SU-DHL-6 (cell line): ENCODE results near the gene MKRN2.

ENCODE experiments used
- H2AFZ ChIP-seq: fragments of 200-600 bp; sonication (generic); 2 replicates; pipeline ENCODE4 v1.6.1; 2014; ENCODE audit warnings: low read depth, mild to moderate bottlenecking, moderate library complexity, mixed read lengths, antibody characterized with exemption, low read length; ENCODE audit not compliant: severe bottlenecking
- H3F3A ChIP-seq: fragments of 200-600 bp; shearing (Covaris generic); 2 replicates; pipeline ENCODE4 v1.6.0; 2016; ENCODE audit warnings: antibody characterized with exemption, mild to moderate bottlenecking; ENCODE audit not compliant: insufficient read depth
- H3K27ac ChIP-seq: fragments of 200-600 bp; sonication (generic); 2 replicates; pipeline ENCODE4 v1.5.1; 2016; ENCODE audit warnings: low read depth, mild to moderate bottlenecking, low read length, moderate library complexity, mixed read lengths
- H3K27me3 ChIP-seq: fragments of 200-600 bp; sonication (generic), shearing (Covaris generic); 2 replicates; pipeline ENCODE4 v1.6.0; 2014; ENCODE audit warnings: mild to moderate bottlenecking, low read length
- H3K36me3 ChIP-seq: fragments of 200-600 bp; sonication (generic); 2 replicates; pipeline ENCODE4 v1.6.1; 2014; ENCODE audit warnings: mild to moderate bottlenecking, low read length, mixed read lengths
- H3K4me2 ChIP-seq: fragments of 300-600, 200-600 bp; shearing (Covaris generic), sonication (generic); 2 replicates; pipeline ENCODE4 v1.6.0; 2014; ENCODE audit warnings: low read length, low read depth, mild to moderate bottlenecking; ENCODE audit not compliant: poor library complexity, severe bottlenecking
- H3K4me3 ChIP-seq: fragments of 200-600 bp; sonication (generic); 2 replicates; pipeline ENCODE4 v1.5.1; 2014; ENCODE audit warnings: antibody characterized with exemption, low read length, mild to moderate bottlenecking, mixed read lengths; ENCODE audit not compliant: insufficient read depth, poor library complexity, severe bottlenecking
- H3K79me2 ChIP-seq: fragments of 200-600 bp; sonication (generic); 2 replicates; pipeline ENCODE4 v1.6.1; 2014; ENCODE audit warnings: mild to moderate bottlenecking, low read length, moderate library complexity; ENCODE audit not compliant: insufficient read depth
- H3K9ac ChIP-seq: fragments of 200-600 bp; sonication (generic); 2 replicates; pipeline ENCODE4 v1.7.0; 2014; ENCODE audit warnings: mild to moderate bottlenecking, low read length
- H3K9me2 ChIP-seq: fragments of 200-600 bp; sonication (generic); replicated peaks from 2 replicates; pipeline ENCODE4 v1.6.1; 2014; ENCODE audit warnings: low read length; ENCODE audit not compliant: insufficient read depth
- H3K9me3 ChIP-seq: fragments of 200-600 bp; sonication (generic); 2 replicates; pipeline ENCODE4 v1.6.1; 2014; ENCODE audit warnings: low read length, mixed read lengths; ENCODE audit not compliant: insufficient read depth
- H4K20me1 ChIP-seq: fragments of 200-600 bp; sonication (generic); 2 replicates; pipeline ENCODE4 v1.6.1; 2014; ENCODE audit warnings: low read depth, mild to moderate bottlenecking, antibody characterized with exemption, low read length, moderate library complexity, mixed read lengths
- EZH2phosphoT487 ChIP-seq: fragments of 200-600 bp; sonication (generic), shearing (Covaris generic); conservative IDR thresholded peaks from 2 replicates; pipeline ENCODE4 v1.6.1; 2018; ENCODE audit warnings: mild to moderate bottlenecking, antibody characterized with exemption, low read length, moderate library complexity, mixed read lengths
- TF ChIP-seq, protein P1 (sequence below): fragments of 200-600 bp; sonication (generic); IDR thresholded peaks from one replicate; pipeline ENCODE4 v1.5.1; 2017; ENCODE audit warnings: antibody characterized with exemption, mild to moderate bottlenecking, low read length, moderate library complexity; ENCODE audit not compliant: insufficient read depth, poor library complexity, severe bottlenecking

The MKRN2 gene

DNA sequence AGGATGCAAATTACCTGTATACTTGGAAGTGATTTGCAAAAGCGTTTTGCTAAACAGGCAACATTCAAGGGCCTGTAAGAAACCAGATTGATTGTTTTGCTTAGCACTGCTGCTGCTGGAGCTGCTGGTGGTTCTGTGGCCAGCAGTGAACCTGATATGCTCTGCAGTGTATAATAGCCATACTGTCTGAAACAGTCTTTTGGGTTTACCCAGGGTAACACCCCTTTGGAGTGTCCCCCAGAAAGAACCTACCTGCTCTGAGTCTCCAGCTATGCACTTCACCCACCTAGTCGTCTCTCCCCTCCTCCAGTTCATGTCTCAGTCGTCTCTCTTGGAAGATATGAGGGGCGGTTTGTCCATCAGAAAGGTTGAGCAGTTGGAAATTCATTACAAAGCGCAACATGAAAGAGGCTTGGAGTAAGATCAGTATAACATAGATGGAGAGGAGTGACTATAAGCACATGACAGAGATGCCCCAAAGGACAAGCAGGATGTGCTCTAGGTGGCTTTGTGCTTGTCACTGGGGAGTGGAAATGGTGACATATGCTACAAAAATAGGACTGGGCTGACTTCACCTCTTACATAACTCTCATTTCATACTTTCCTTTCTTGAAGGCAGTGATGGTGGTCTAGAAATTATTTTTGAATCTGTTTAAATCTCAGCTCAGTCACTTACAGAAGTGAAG is 3.8 kb downstream of the MKRN2 start:
- H3K9ac ChIP-seq, result no peak overlapping the region
- H4K20me1 ChIP-seq, result peaks cover 3% of the 10 kb centered on the region; the same call in 1 of the 2 replicates
- TF ChIP-seq, protein P1, sequence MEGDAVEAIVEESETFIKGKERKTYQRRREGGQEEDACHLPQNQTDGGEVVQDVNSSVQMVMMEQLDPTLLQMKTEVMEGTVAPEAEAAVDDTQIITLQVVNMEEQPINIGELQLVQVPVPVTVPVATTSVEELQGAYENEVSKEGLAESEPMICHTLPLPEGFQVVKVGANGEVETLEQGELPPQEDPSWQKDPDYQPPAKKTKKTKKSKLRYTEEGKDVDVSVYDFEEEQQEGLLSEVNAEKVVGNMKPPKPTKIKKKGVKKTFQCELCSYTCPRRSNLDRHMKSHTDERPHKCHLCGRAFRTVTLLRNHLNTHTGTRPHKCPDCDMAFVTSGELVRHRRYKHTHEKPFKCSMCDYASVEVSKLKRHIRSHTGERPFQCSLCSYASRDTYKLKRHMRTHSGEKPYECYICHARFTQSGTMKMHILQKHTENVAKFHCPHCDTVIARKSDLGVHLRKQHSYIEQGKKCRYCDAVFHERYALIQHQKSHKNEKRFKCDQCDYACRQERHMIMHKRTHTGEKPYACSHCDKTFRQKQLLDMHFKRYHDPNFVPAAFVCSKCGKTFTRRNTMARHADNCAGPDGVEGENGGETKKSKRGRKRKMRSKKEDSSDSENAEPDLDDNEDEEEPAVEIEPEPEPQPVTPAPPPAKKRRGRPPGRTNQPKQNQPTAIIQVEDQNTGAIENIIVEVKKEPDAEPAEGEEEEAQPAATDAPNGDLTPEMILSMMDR, result no peak
- TF ChIP-seq EZH2phosphoT487, result no peak

DNA sequence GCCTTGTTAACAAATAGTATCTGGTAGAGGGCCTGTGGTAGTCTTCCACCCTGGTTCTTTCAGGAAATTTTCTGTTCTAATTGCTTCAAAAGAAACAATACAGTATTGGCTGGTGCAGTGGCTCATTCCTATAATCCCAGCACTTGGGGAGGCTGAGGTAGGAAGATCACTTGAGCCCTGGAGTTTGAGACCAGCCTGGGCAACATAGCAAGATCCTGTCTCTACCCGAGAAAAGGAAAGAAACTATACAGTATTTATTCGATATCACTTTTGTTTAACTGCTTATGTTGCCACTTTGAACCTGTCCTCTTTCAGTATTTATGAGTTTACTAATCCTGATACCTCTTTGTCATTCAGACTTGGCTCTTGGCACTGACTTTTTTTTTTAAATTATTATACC is 4.5 kb downstream of the MKRN2 start:
- no peaks in the 10 kb centered on the region for H3K9me2 ChIP-seq
- no peak overlapping the region for H3K4me3 ChIP-seq
- no peak overlapping the region for H3K4me2 ChIP-seq
- no peaks in the 10 kb centered on the region for H3K27me3 ChIP-seq
- H3K9me3 ChIP-seq, result no peaks in the 10 kb centered on the region
- H3K79me2 ChIP-seq, result peaks cover 93% of the 10 kb centered on the region
- no peak overlapping the region for H3K27ac ChIP-seq
- peaks cover 3% of the 10 kb centered on the region; the same call in 1 of the 2 replicates for H4K20me1 ChIP-seq
- H3K9ac ChIP-seq, result no peak overlapping the region
- no peaks in the 10 kb centered on the region for H3F3A ChIP-seq
- no peak overlapping the region for H2AFZ ChIP-seq
- no peak for TF ChIP-seq EZH2phosphoT487
- no peaks in the 10 kb centered on the region for H3K36me3 ChIP-seq

More for the DNA sequence above, 3.8 kb downstream of the MKRN2 start:
- Histone ChIP-seq H2AFZ (no peak overlapping the region), H3K9me3 (no peaks in the 10 kb centered on the region), H3F3A (no peaks in the 10 kb centered on the region), H3K4me2 (no peak overlapping the region), H3K27ac (no peak overlapping the region), H3K4me3 (no peak overlapping the region), H3K36me3 (no peaks in the 10 kb centered on the region), H3K27me3 (no peaks in the 10 kb centered on the region), H3K9me2 (no peaks in the 10 kb centered on the region), H3K79me2 (peaks cover 85% of the 10 kb centered on the region)

GRCh38 chr3:12562451-12562850 is 5.6 kb downstream of the MKRN2 start:
- no peaks in the 10 kb centered on the region for H3K9me3 ChIP-seq
- H3K4me3 ChIP-seq, result no peak overlapping the region
- no peaks in the 10 kb centered on the region for H3K27me3 ChIP-seq
- no peaks in the 10 kb centered on the region for H3F3A ChIP-seq
- H3K4me2 ChIP-seq, result no peak overlapping the region
- no peaks in the 10 kb centered on the region for H3K36me3 ChIP-seq
- no peak for TF ChIP-seq EZH2phosphoT487
- TF ChIP-seq, protein P1, result no peak
- H2AFZ ChIP-seq, result no peak overlapping the region
- H3K9me2 ChIP-seq, result no peaks in the 10 kb centered on the region
- H4K20me1 ChIP-seq, result peaks cover 3% of the 10 kb centered on the region; the same call in 1 of the 2 replicates
- H3K9ac ChIP-seq, result no peak overlapping the region
- no peak overlapping the region for H3K27ac ChIP-seq
- peaks cover 98% of the 10 kb centered on the region for H3K79me2 ChIP-seq

- no peak overlapping the region for H3K4me3 ChIP-seq
- H3F3A ChIP-seq, result no peaks in the 10 kb centered on the region
- no peak overlapping the region for H3K27ac ChIP-seq
- no peaks in the 10 kb centered on the region for H3K9me2 ChIP-seq
- no peaks in the 10 kb centered on the region for H3K27me3 ChIP-seq
- TF ChIP-seq, protein P1, result no peak
- TF ChIP-seq EZH2phosphoT487, result no peak
- H3K36me3 ChIP-seq, result peaks cover 5% of the 10 kb centered on the region; the same call in 1 of the 2 replicates
- peaks cover 66% of the 10 kb centered on the region for H3K79me2 ChIP-seq
- no peak overlapping the region for H3K9ac ChIP-seq
- H3K4me2 ChIP-seq, result no peak overlapping the region
- no peaks in the 10 kb centered on the region for H4K20me1 ChIP-seq
- no peak overlapping the region for H2AFZ ChIP-seq
- no peaks in the 10 kb centered on the region for H3K9me3 ChIP-seq
These were observed 10.1 kb downstream of the MKRN2 start for GRCh38 chr3:12566976-12567375.
